HG02870 (cell line): ENCODE measurements around the gene WASF3.

Source experiments
- ATAC-seq: cut with Tn5 transposase; IDR thresholded peaks from one replicate; pipeline ENCODE4 v1.9.1; 2021; ENCODE audit warnings: mild to moderate bottlenecking, moderate library complexity; ENCODE audit not compliant: unreplicated experiment

The WASF3 gene

GRCh38 chr13:26589226-26589625 is 31.7 kb downstream of the WASF3 start:
- no peak for ATAC-seq

- ATAC-seq, result no peak
Measured at GRCh38 chr13:26589754-26590153, 32.3 kb downstream of the WASF3 start.

GRCh38 chr13:26590379-26590778 is 32.9 kb downstream of the WASF3 start:
- no peak for ATAC-seq

GRCh38 chr13:26590951-26591350 is 33.5 kb downstream of the WASF3 start:
- no peak for ATAC-seq

- ATAC-seq, result no peak
Measured at GRCh38 chr13:26591672-26592071, 34.2 kb downstream of the WASF3 start.

- ATAC-seq, result no peak
Measured at GRCh38 chr13:26593661-26594060, 36.2 kb downstream of the WASF3 start.

- no peak for ATAC-seq
Measured at GRCh38 chr13:26594363-26594762, 36.9 kb downstream of the WASF3 start.

GRCh38 chr13:26596458-26596857 is 39.0 kb downstream of the WASF3 start:
- no peak for ATAC-seq

- no peak for ATAC-seq
Measured at GRCh38 chr13:26599403-26599802, 41.9 kb downstream of the WASF3 start.

- no peak for ATAC-seq
Measured at GRCh38 chr13:26599860-26600259, 42.4 kb downstream of the WASF3 start.

GRCh38 chr13:26600343-26600742 is 42.9 kb downstream of the WASF3 start:
- no peak for ATAC-seq

- ATAC-seq, result peak; percentile 91
Measured at GRCh38 chr13:26601669-26602068, 44.2 kb downstream of the WASF3 start.

- no peak for ATAC-seq
Measured at GRCh38 chr13:26602783-26603182, 45.3 kb downstream of the WASF3 start.

- no peak for ATAC-seq
Measured at GRCh38 chr13:26604784-26605545, 47.5 kb downstream of the WASF3 start.

GRCh38 chr13:26605845-26606244 is 48.4 kb downstream of the WASF3 start:
- ATAC-seq, result no peak

GRCh38 chr13:26606631-26607030 is 49.1 kb downstream of the WASF3 start:
- no peak for ATAC-seq

GRCh38 chr13:26614721-26615120 is 57.2 kb downstream of the WASF3 start:
- ATAC-seq, result no peak

GRCh38 chr13:26616126-26616525 is 58.6 kb downstream of the WASF3 start:
- ATAC-seq, result no peak

GRCh38 chr13:26618726-26619125 is 61.2 kb downstream of the WASF3 start:
- ATAC-seq, result no peak

GRCh38 chr13:26619358-26619757 is 61.9 kb downstream of the WASF3 start:
- ATAC-seq, result no peak

- ATAC-seq, result no peak
Measured at GRCh38 chr13:26621731-26622401, 64.4 kb downstream of the WASF3 start.

- no peak for ATAC-seq
Measured at GRCh38 chr13:26623125-26623524, 65.6 kb downstream of the WASF3 start.
